ENCODE measurements around the gene CDK12.
"Not testable (repeated sequence)": the region's sequence is repeated elsewhere in the genome, so short reads cannot be mapped to it uniquely, and the experiment has no call there.

GRCh38 chr17:39537364-39537763 lies 76.1 kb downstream of the CDK12 start:
- not testable (repeated sequence) for TF ChIP-seq CTCF, EP300, POLR2A (IDR thresholded peaks at IDR 0.05)
